ENCODE measurements around the gene GART.

Gene GART

DNA sequence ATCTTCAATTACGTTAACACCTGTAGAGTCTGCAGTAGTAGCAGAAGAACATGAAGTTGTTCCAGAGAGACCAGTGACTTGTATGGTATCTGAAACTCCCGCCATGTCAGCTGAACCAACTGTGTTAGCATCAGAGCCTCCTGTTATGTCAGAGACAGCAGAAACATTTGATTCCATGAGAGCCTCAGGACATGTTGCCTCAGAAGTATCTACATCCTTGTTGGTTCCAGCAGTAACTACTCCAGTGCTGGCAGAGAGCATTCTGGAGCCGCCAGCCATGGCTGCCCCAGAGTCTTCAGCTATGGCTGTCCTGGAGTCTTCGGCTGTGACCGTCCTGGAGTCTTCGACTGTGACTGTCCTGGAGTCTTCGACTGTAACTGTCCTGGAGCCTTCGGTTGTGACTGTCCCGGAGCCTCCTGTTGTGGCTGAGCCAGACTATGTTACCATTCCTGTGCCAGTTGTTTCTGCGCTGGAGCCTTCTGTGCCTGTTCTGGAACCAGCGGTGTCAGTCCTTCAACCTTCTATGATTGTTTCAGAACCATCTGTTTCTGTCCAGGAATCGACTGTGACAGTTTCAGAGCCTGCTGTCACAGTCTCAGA lies 11.2 kb upstream of the GART start:
- no peak for DNase-seq (ENCODE audit: low read depth)
- H3K4me3 ChIP-seq (ENCODE audit: low read depth, low read length): no peak overlapping the region
- TF ChIP-seq, protein P1, sequence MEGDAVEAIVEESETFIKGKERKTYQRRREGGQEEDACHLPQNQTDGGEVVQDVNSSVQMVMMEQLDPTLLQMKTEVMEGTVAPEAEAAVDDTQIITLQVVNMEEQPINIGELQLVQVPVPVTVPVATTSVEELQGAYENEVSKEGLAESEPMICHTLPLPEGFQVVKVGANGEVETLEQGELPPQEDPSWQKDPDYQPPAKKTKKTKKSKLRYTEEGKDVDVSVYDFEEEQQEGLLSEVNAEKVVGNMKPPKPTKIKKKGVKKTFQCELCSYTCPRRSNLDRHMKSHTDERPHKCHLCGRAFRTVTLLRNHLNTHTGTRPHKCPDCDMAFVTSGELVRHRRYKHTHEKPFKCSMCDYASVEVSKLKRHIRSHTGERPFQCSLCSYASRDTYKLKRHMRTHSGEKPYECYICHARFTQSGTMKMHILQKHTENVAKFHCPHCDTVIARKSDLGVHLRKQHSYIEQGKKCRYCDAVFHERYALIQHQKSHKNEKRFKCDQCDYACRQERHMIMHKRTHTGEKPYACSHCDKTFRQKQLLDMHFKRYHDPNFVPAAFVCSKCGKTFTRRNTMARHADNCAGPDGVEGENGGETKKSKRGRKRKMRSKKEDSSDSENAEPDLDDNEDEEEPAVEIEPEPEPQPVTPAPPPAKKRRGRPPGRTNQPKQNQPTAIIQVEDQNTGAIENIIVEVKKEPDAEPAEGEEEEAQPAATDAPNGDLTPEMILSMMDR (conservative IDR thresholded peaks at IDR 0.05; ENCODE audit: low read depth, low read length): no peak

- H3K4me3 ChIP-seq (ENCODE audit: low read depth, low read length): no peak overlapping the region
- TF ChIP-seq, protein P1 (conservative IDR thresholded peaks at IDR 0.05; ENCODE audit: low read depth, low read length): no peak
- DNase-seq (ENCODE audit: low read depth): no peak
These were observed 10.4 kb upstream of the GART start for GRCh38 chr21:33552093-33552998.

GRCh38 chr21:33551664-33552063 lies 9.7 kb upstream of the GART start:
- H3K4me3 ChIP-seq (ENCODE audit: low read depth, low read length): no peak overlapping the region
- TF ChIP-seq, protein P1 (conservative IDR thresholded peaks at IDR 0.05; ENCODE audit: low read depth, low read length): no peak
- DNase-seq (ENCODE audit: low read depth): no peak

DNA sequence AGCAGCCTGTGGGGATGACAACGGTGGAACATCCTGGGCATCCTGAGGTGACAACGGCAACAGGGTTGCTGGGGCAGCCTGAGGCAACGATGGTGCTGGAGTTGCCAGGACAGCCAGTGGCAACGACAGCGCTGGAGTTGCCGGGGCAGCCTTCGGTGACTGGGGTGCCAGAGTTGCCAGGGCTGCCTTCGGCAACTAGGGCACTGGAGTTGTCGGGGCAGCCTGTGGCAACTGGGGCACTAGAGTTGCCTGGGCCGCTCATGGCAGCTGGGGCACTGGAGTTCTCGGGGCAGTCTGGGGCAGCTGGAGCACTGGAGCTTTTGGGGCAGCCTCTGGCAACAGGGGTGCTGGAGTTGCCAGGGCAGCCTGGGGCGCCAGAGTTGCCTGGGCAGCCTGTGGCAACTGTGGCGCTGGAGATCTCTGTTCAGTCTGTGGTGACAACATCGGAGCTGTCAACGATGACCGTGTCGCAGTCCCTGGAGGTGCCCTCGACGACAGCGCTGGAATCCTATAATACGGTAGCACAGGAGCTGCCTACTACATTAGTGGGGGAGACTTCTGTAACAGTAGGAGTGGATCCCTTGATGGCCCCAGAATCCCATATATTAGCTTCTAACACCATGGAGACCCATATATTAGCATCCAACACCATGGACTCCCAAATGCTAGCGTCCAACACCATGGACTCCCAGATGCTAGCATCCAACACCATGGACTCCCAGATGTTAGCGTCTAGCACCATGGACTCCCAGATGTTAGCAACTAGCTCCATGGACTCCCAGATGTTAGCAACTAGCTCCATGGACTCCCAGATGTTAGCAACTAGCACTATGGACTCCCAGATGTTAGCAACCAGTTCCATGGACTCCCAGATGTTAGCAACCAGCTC lies 9.1 kb upstream of the GART start:
- no peak for DNase-seq (ENCODE audit: low read depth)
- TF ChIP-seq, protein P1 (conservative IDR thresholded peaks at IDR 0.05; ENCODE audit: low read depth, low read length): no peak
- H3K4me3 ChIP-seq (ENCODE audit: low read depth, low read length): no peak overlapping the region

DNA sequence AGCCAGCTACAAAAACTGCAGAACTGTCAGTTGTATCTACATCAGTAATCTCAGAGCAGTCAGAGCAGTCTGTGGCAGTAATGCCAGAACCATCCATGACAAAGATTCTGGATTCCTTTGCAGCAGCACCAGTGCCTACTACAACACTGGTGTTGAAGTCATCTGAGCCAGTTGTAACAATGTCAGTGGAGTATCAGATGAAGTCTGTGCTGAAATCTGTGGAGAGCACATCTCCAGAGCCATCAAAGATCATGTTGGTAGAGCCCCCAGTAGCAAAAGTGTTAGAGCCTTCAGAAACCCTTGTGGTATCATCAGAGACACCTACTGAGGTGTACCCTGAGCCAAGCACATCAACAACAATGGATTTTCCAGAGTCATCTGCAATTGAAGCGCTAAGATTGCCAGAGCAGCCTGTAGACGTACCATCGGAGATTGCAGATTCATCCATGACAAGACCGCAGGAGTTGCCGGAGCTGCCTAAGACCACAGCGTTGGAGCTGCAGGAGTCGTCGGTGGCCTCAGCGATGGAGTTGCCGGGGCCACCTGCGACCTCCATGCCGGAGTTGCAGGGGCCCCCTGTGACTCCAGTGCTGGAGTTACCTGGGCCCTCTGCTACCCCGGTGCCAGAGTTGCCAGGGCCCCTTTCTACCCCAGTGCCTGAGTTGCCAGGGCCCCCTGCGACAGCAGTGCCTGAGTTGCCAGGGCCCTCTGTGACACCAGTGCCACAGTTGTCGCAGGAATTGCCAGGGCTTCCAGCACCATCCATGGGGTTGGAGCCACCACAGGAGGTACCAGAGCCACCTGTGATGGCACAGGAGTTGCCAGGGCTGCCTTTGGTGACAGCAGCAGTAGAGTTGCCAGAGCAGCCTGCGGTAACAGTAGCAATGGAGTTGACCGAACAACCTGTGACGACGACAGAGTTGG lies 8.2 kb upstream of the GART start:
- DNase-seq (ENCODE audit: low read depth): no peak
- H3K4me3 ChIP-seq (ENCODE audit: low read depth, low read length): no peak overlapping the region
- TF ChIP-seq, protein P1 (conservative IDR thresholded peaks at IDR 0.05; ENCODE audit: low read depth, low read length): no peak

DNA sequence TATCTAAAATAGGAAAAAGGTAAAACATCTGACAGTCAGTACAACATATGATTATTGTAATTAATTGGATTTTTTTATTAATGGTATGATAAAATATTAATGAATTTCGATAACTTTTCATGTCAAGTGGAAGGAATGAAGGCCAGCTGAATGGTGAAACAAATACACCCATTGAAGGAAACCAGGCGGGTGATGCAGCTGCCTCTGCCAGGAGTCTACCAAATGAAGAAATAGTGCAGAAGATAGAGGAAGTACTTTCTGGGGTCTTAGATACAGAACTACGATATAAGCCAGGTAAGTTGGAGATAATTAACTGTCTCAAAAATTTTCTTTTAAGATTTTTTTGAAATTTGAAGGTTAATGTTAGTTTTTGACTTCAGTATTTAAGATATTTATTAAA lies 4.2 kb upstream of the GART start:
- TF ChIP-seq, protein P1 (conservative IDR thresholded peaks at IDR 0.05; ENCODE audit: low read depth, low read length): no peak
- no peak overlapping the region for H3K4me3 ChIP-seq (ENCODE audit: low read depth, low read length)
- DNase-seq (ENCODE audit: low read depth): no peak

Data from choroid plexus epithelial cell (primary cell).